Gastrocnemius medialis (tissue), 4 donors: ENCODE data around the gene ARHGEF19.

Experiments
- CTCF ChIP-seq, 5 experiments: fragments of 450-650 bp in 3 of 5; fragments of 200-600 bp in 2 of 5; sonication (generic) in 2 of 5; IDR thresholded peaks in 4 of 5; conservative IDR thresholded peaks in 1 of 5; 1 replicate in 4 of 5; 2 replicates in 1 of 5; pipeline ENCODE4 v1.5.1; 2016 to 2019; ENCODE audit warnings: antibody characterized with exemption in 5 of 5, mild to moderate bottlenecking in 3 of 5, moderate library complexity in 3 of 5
- POLR2A ChIP-seq, 2 donors: fragments of 450-650 bp; IDR thresholded peaks; one replicate each; pipeline ENCODE4 v1.6.1; 2017; ENCODE audit warnings: antibody characterized with exemption in 2 of 2, mild to moderate bottlenecking in 2 of 2, moderate library complexity in 2 of 2

- TF ChIP-seq CTCF (IDR thresholded peaks at IDR 0.05 in 4 of 5, conservative IDR thresholded peaks at IDR 0.05 in 1 of 5), result no peak
- no peak for TF ChIP-seq POLR2A (IDR thresholded peaks at IDR 0.05)
These were observed 3.2 kb downstream of the ARHGEF19 start for GRCh38 chr1:16209132-16209846.
